Epithelial cell of esophagus (primary cell): ENCODE data around the gene TMEM108.
A peak's percentile ranks its signal among the peaks of the same experiment; 100 is the strongest.

Experiments used
- DNase-seq: peaks from one replicate; pipeline ENCODE4 v3.0.0; 2010; ENCODE audit warnings: low read depth
- H3K4me3 ChIP-seq: 2 replicates; pipeline ENCODE4 v1.5.1; 2011; ENCODE audit warnings: mild to moderate bottlenecking, low read length, control low read depth
- CTCF ChIP-seq: IDR thresholded peaks from 2 replicates; pipeline ENCODE4 v1.5.1; 2011; ENCODE audit warnings: low read depth, mild to moderate bottlenecking, low read length, control low read depth, inconsistent platforms; ENCODE audit not compliant: insufficient read depth; ENCODE audit errors: missing control alignments

Gene TMEM108

GRCh38 chr3:133274477-133274876 lies 236.3 kb downstream of the TMEM108 start:
- TF ChIP-seq CTCF: peak; percentile 3
- DNase-seq: no peak
- H3K4me3 ChIP-seq: no peak overlapping the region

- TF ChIP-seq CTCF: no peak
- no peak overlapping the region for H3K4me3 ChIP-seq
- no peak for DNase-seq
These were observed 238.4 kb downstream of the TMEM108 start for GRCh38 chr3:133276594-133276993.

GRCh38 chr3:133277813-133278212 lies 239.6 kb downstream of the TMEM108 start:
- no peak overlapping the region for H3K4me3 ChIP-seq
- DNase-seq: peak; percentile 40
- TF ChIP-seq CTCF: no peak

- DNase-seq: peak; percentile 23
- H3K4me3 ChIP-seq: no peak overlapping the region
- no peak for TF ChIP-seq CTCF
These were observed 240.3 kb downstream of the TMEM108 start for GRCh38 chr3:133278260-133279043.

GRCh38 chr3:133280586-133280985 lies 242.4 kb downstream of the TMEM108 start:
- no peak overlapping the region for H3K4me3 ChIP-seq
- no peak for TF ChIP-seq CTCF
- DNase-seq: no peak

GRCh38 chr3:133282236-133282635 lies 244.0 kb downstream of the TMEM108 start:
- no peak for DNase-seq
- H3K4me3 ChIP-seq: no peak overlapping the region
- TF ChIP-seq CTCF: no peak

- no peak overlapping the region for H3K4me3 ChIP-seq
- no peak for DNase-seq
- TF ChIP-seq CTCF: no peak
These were observed 246.0 kb downstream of the TMEM108 start for GRCh38 chr3:133283958-133284807.
